Measurements from ENCODE around the gene PPP6C. TPM values are rescaled to one million over a fixed set of nuclear protein-coding genes. Genes with fewer than 3 reads are reported as not detected.
"Not testable (repeated sequence)": the region's sequence is repeated elsewhere in the genome, so short reads cannot be mapped to it uniquely, and the experiment has no call there.

Gene PPP6C
- 28.0 and 28.5 TPM in 2 replicates for total RNA-seq (ENCODE audit: low replicate concordance)

- TF ChIP-seq CTCF (IDR thresholded peaks at IDR 0.05; ENCODE audit: insufficient read depth, low read length): peak; percentile 70
- DNase-seq (ENCODE audit: low read depth): peak; percentile 95
- peak within 1 kb of the TSS; percentile 95 for H3K4me3 ChIP-seq (ENCODE audit: low read depth, low read length)
These were observed at the start of gene PPP6C for GRCh38 chr9:125189361-125190289. PPP6C (minus strand) TSS chr9:125189803; CDS start chr9:125189718, 85 bp downstream.

GRCh38 chr9:125238915-125239446 lies 49.4 kb upstream of the PPP6C start:
- H3K4me3 ChIP-seq (ENCODE audit: low read depth, low read length): peak overlapping the region; percentile 97
- no peak for TF ChIP-seq CTCF (IDR thresholded peaks at IDR 0.05; ENCODE audit: insufficient read depth, low read length)
- peak; percentile 12 for DNase-seq (ENCODE audit: low read depth)

GRCh38 chr9:125238127-125238914 lies 48.7 kb upstream of the PPP6C start:
- peak overlapping the region; percentile 97 for H3K4me3 ChIP-seq (ENCODE audit: low read depth, low read length)
- TF ChIP-seq CTCF (IDR thresholded peaks at IDR 0.05; ENCODE audit: insufficient read depth, low read length): no peak
- DNase-seq (ENCODE audit: low read depth): peak; percentile 13

GRCh38 chr9:125236520-125237159 lies 47.0 kb upstream of the PPP6C start:
- not testable (repeated sequence) for DNase-seq (ENCODE audit: low read depth)
- peak overlapping the region; percentile 97 for H3K4me3 ChIP-seq (ENCODE audit: low read depth, low read length)

GRCh38 chr9:125235804-125236519 lies 46.4 kb upstream of the PPP6C start:
- H3K4me3 ChIP-seq (ENCODE audit: low read depth, low read length): peak overlapping the region; percentile 57
- no peak for TF ChIP-seq CTCF (IDR thresholded peaks at IDR 0.05; ENCODE audit: insufficient read depth, low read length)
- peak; percentile 18 for DNase-seq (ENCODE audit: low read depth)

GRCh38 chr9:125234099-125234498 lies 44.5 kb upstream of the PPP6C start:
- not testable (repeated sequence) for DNase-seq (ENCODE audit: low read depth); H3K4me3 ChIP-seq (ENCODE audit: low read depth, low read length)

- peak; percentile 98 for DNase-seq (ENCODE audit: low read depth)
- no peak for TF ChIP-seq CTCF (IDR thresholded peaks at IDR 0.05; ENCODE audit: insufficient read depth, low read length)
- H3K4me3 ChIP-seq (ENCODE audit: low read depth, low read length): no peak overlapping the region
These were observed 44.1 kb upstream of the PPP6C start for GRCh38 chr9:125233678-125234077.
